Trophoblast cell (in vitro differentiated cells and primary cell): Measurements from ENCODE around the gene GLIPR1.
"Not testable (repeated sequence)": the region's sequence is repeated elsewhere in the genome, so short reads cannot be mapped to it uniquely, and the experiment has no call there.

Experiments used
- DNase-seq, 2 donors: peaks; one replicate each; pipeline ENCODE4 v3.0.0-alpha.2; 2016
- H2AFZ ChIP-seq: 2 replicates; pipeline ENCODE4 v1.6.1; 2013; ENCODE audit warnings: low read length, moderate library complexity, mild to moderate bottlenecking; ENCODE audit not compliant: insufficient read depth, poor library complexity
- H2AK5ac ChIP-seq: 2 replicates; pipeline ENCODE4 v1.6.1; 2013; ENCODE audit warnings: mild to moderate bottlenecking, low read length
- H2BK120ac ChIP-seq: 2 replicates; pipeline ENCODE4 v1.6.1; 2013; ENCODE audit warnings: low read length, mild to moderate bottlenecking, moderate library complexity; ENCODE audit not compliant: insufficient read depth, poor library complexity
- H2BK12ac ChIP-seq: 2 replicates; pipeline ENCODE4 v1.6.1; 2013; ENCODE audit warnings: mild to moderate bottlenecking, low read length, moderate library complexity
- H2BK5ac ChIP-seq: 2 replicates; pipeline ENCODE4 v1.6.1; 2013; ENCODE audit warnings: low read length, low read depth, moderate library complexity, mild to moderate bottlenecking; ENCODE audit not compliant: poor library complexity
- H3K14ac ChIP-seq: 2 replicates; pipeline ENCODE4 v1.6.1; 2013; ENCODE audit warnings: mild to moderate bottlenecking, low read length
- H3K18ac ChIP-seq: 2 replicates; pipeline ENCODE4 v1.6.1; 2013; ENCODE audit warnings: mild to moderate bottlenecking, low read length
- H3K23ac ChIP-seq: 2 replicates; pipeline ENCODE4 v1.6.1; 2013; ENCODE audit warnings: low read length
- H3K27ac ChIP-seq: 2 replicates; pipeline ENCODE4 v1.5.1; 2013; ENCODE audit warnings: low read depth, mild to moderate bottlenecking, inconsistent platforms, low read length, moderate library complexity
- H3K27me3 ChIP-seq: 2 replicates; pipeline ENCODE4 v1.6.1; 2013; ENCODE audit warnings: inconsistent platforms, mild to moderate bottlenecking, low read length, moderate library complexity; ENCODE audit not compliant: insufficient read depth
- H3K36me3 ChIP-seq, 2 experiments: 1 replicate in 1 of 2; 2 replicates in 1 of 2; pipeline ENCODE4 v1.6.1; 2013; ENCODE audit warnings: low read length in 2 of 2, mild to moderate bottlenecking in 2 of 2, moderate library complexity in 1 of 2; ENCODE audit not compliant: insufficient read depth in 2 of 2, control insufficient read depth in 1 of 2
- H3K4ac ChIP-seq: 2 replicates; pipeline ENCODE4 v1.6.1; 2013; ENCODE audit warnings: low read depth, mild to moderate bottlenecking, low read length, moderate library complexity
- H3K4me1 ChIP-seq, 2 experiments: 1 replicate in 1 of 2; 2 replicates in 1 of 2; pipeline ENCODE4 v1.6.1; 2013; ENCODE audit warnings: low read length in 2 of 2, mild to moderate bottlenecking in 2 of 2, moderate library complexity in 1 of 2; ENCODE audit not compliant: insufficient read depth in 2 of 2, control insufficient read depth in 1 of 2
- H3K4me2 ChIP-seq: 2 replicates; pipeline ENCODE4 v1.6.1; 2013; ENCODE audit warnings: inconsistent platforms, mild to moderate bottlenecking, low read length, moderate library complexity
- H3K4me3 ChIP-seq: 2 replicates; pipeline ENCODE4 v1.5.1; 2013; ENCODE audit warnings: mild to moderate bottlenecking, low read depth, low read length, inconsistent platforms
- H3K79me1 ChIP-seq: one replicate; pipeline ENCODE4 v1.6.1; 2013; ENCODE audit warnings: low read length
- H3K79me2 ChIP-seq: 2 replicates; pipeline ENCODE4 v1.6.1; 2013; ENCODE audit warnings: low read length, mild to moderate bottlenecking; ENCODE audit not compliant: control insufficient read depth, insufficient read depth, poor library complexity
- H3K9ac ChIP-seq: 2 replicates; pipeline ENCODE4 v1.6.1; 2013; ENCODE audit warnings: mild to moderate bottlenecking, low read length
- H3K9me3 ChIP-seq: 2 replicates; pipeline ENCODE4 v1.6.1; 2013; ENCODE audit warnings: low read depth, mild to moderate bottlenecking, control low read depth, inconsistent platforms, low read length; ENCODE audit not compliant: insufficient read depth
- H4K12ac ChIP-seq: 2 replicates; pipeline ENCODE4 v1.6.1; 2013; ENCODE audit warnings: low read depth, mild to moderate bottlenecking, low read length, moderate library complexity
- H4K8ac ChIP-seq: 2 replicates; pipeline ENCODE4 v1.6.1; 2013; ENCODE audit warnings: low read depth, mild to moderate bottlenecking, low read length, moderate library complexity
- H4K91ac ChIP-seq: one replicate; pipeline ENCODE4 v1.6.1; 2013; ENCODE audit warnings: low read depth, mild to moderate bottlenecking, low read length, moderate library complexity
- WGBS: extraction: QIAGEN DNeasy Blood & Tissue Kit; methylation state at CpG from one replicate; pipeline ENCODE4 v1.1.7; 2013; ENCODE audit warnings: missing lambda C conversion rate; ENCODE audit not compliant: insufficient read length, insufficient coverage; ENCODE audit errors: extremely low coverage; 5-methylcytosine and 5-hydroxymethylcytosine counted together

The GLIPR1 gene

GRCh38 chr12:75457866-75458265 lies 22.7 kb upstream of the GLIPR1 start:
- H2AFZ ChIP-seq, H2AK5ac ChIP-seq, H2BK5ac ChIP-seq, H3K36me3 ChIP-seq, H4K8ac ChIP-seq, H3K9me3 ChIP-seq, H3K4me3 ChIP-seq, H3K9ac ChIP-seq, H3K27me3 ChIP-seq, H3K79me2 ChIP-seq, H3K18ac ChIP-seq, H3K79me1 ChIP-seq, H3K4me1 ChIP-seq, H3K27ac ChIP-seq, H3K23ac ChIP-seq, H4K91ac ChIP-seq, H3K4ac ChIP-seq, H2BK12ac ChIP-seq, H3K14ac ChIP-seq, H2BK120ac ChIP-seq, H4K12ac ChIP-seq, H3K4me2 ChIP-seq: not testable (repeated sequence)
- peak; percentile 36 to 69 for DNase-seq
- WGBS: no CpG with 5 or more reads among the region's 9 CpGs

GRCh38 chr12:75459755-75460154 lies 20.8 kb upstream of the GLIPR1 start:
- DNase-seq: no peak
- H3K23ac ChIP-seq: no peak overlapping the region
- H3K18ac ChIP-seq: no peak overlapping the region
- WGBS: no CpG with 5 or more reads among the region's 3 CpGs
- H3K79me2 ChIP-seq: no peaks in the 10 kb centered on the region
- no peak overlapping the region for H3K4me2 ChIP-seq
- H2AFZ ChIP-seq: no peak overlapping the region
- no peak overlapping the region for H4K8ac ChIP-seq
- H2AK5ac ChIP-seq: no peak overlapping the region
- H3K27me3 ChIP-seq: no peaks in the 10 kb centered on the region
- H2BK12ac ChIP-seq: no peak overlapping the region
- no peak overlapping the region for H3K4ac ChIP-seq
- H3K4me1 ChIP-seq: no peaks in the 10 kb centered on the region
- H4K12ac ChIP-seq: no peak overlapping the region
- no peak overlapping the region for H3K14ac ChIP-seq
- no peak overlapping the region for H3K27ac ChIP-seq
- no peak overlapping the region for H2BK5ac ChIP-seq
- no peak overlapping the region for H3K4me3 ChIP-seq
- no peaks in the 10 kb centered on the region for H3K79me1 ChIP-seq
- no peak overlapping the region for H3K9ac ChIP-seq
- H4K91ac ChIP-seq: no peak overlapping the region
- H3K9me3 ChIP-seq: peaks cover 2% of the 10 kb centered on the region
- no peaks in the 10 kb centered on the region for H3K36me3 ChIP-seq
- no peak overlapping the region for H2BK120ac ChIP-seq

- Histone ChIP-seq H3K9ac (no peak overlapping the region), H3K4ac (no peak overlapping the region), H4K91ac (no peak overlapping the region), H3K4me1 (no peaks in the 10 kb centered on the region), H3K27me3 (no peaks in the 10 kb centered on the region), H3K23ac (no peak overlapping the region), H3K14ac (no peak overlapping the region), H3K36me3 (no peaks in the 10 kb centered on the region), H2BK12ac (no peak overlapping the region), H2BK120ac (no peak overlapping the region), H2AK5ac (no peak overlapping the region), H3K18ac (no peak overlapping the region), H3K79me2 (no peaks in the 10 kb centered on the region), H3K4me3 (no peak overlapping the region), H4K12ac (no peak overlapping the region), H2AFZ (no peak overlapping the region), H3K79me1 (no peaks in the 10 kb centered on the region), H4K8ac (no peak overlapping the region), H3K9me3 (peaks cover 2% of the 10 kb centered on the region), H3K4me2 (no peak overlapping the region), H3K27ac (no peak overlapping the region), H2BK5ac (no peak overlapping the region)
- DNase-seq: no peak
Measured at GRCh38 chr12:75460204-75460603, 20.4 kb upstream of the GLIPR1 start.

- H3K4me2 ChIP-seq: no peak overlapping the region
- H2BK120ac ChIP-seq: no peak overlapping the region
- H3K79me1 ChIP-seq: no peaks in the 10 kb centered on the region
- no peak overlapping the region for H3K4me3 ChIP-seq
- H3K23ac ChIP-seq: no peak overlapping the region
- no peak overlapping the region for H2AK5ac ChIP-seq
- H2AFZ ChIP-seq: no peak overlapping the region
- H3K36me3 ChIP-seq: no peaks in the 10 kb centered on the region
- no peak overlapping the region for H3K9ac ChIP-seq
- H3K4ac ChIP-seq: no peak overlapping the region
- no peak overlapping the region for H2BK12ac ChIP-seq
- no peak overlapping the region for H3K14ac ChIP-seq
- DNase-seq: peak; percentile 68 to 82
- H3K27ac ChIP-seq: no peak overlapping the region
- H3K18ac ChIP-seq: no peak overlapping the region
- WGBS: no CpG with 5 or more reads among the region's 6 CpGs
- H2BK5ac ChIP-seq: no peak overlapping the region
- peaks cover under 1% of the 10 kb centered on the region for H3K9me3 ChIP-seq
- H4K12ac ChIP-seq: no peak overlapping the region
- H4K8ac ChIP-seq: no peak overlapping the region
- no peak overlapping the region for H4K91ac ChIP-seq
- H3K4me1 ChIP-seq: no peaks in the 10 kb centered on the region
- no peaks in the 10 kb centered on the region for H3K79me2 ChIP-seq
- H3K27me3 ChIP-seq: no peaks in the 10 kb centered on the region
Measured at GRCh38 chr12:75471902-75472890, 8.4 kb upstream of the GLIPR1 start.
